CD4-positive, alpha-beta T cell treated with Interleukin-15 for 4 hours (primary cell): Measurements from ENCODE around the gene PLA2G12B.
"Not testable (repeated sequence)": the region's sequence is repeated elsewhere in the genome, so short reads cannot be mapped to it uniquely, and the experiment has no call there.

Experiments
- DNase-seq: peaks from one replicate; pipeline ENCODE4 v3.0.0-alpha.2; 2020; ENCODE audit warnings: low spot score

PLA2G12B gene, protein sequence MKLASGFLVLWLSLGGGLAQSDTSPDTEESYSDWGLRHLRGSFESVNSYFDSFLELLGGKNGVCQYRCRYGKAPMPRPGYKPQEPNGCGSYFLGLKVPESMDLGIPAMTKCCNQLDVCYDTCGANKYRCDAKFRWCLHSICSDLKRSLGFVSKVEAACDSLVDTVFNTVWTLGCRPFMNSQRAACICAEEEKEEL

DNA sequence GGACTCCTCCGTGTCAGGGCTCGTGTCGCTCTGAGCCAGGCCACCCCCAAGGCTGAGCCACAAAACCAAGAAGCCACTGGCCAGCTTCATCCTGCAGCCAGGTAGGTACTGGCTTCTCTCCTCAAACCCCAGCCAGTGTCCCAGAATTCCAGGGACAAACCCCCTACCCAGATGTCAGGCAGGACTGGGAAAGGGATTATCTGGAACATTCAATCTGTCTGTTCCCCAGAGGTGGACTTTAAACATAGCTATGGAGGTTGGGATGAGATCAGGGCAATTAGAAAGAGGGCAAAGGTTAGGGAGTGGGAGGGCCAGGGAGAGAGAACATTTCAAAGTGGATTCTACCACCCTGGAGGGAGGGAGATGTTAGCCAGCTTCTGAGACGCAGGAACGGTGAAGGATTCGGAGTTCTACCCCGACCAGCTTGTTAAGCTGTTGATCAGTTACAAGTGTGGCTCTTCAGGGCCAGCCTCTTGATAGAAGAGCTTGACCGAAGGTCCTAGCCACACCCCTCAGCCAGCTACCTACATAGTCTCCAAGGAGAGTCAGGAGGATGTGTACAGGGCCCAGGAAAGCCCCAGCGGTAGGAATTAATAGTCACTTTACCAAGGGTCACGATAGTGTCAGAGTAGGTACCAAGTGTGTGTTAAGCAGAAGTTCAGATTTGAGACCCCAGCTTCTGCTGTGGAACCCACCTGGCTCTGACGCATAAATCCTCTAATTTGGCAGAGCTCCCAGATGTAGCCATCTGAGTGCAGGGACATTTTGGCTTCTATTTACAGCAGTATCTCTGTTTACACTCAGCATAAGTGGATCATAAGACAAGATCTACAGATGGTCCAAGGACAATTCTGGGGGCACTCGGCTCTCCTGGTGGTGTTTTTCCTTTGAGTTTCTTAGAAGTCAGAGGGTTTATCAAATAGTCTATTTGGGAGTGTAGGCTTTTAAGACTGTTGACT lies at the start of gene PLA2G12B:
Gene PLA2G12B (minus strand): TSS at position 211 of the 959 bp plus-strand sequence. CDS start 121 bp downstream, at position 90.
- no peak for DNase-seq

DNA sequence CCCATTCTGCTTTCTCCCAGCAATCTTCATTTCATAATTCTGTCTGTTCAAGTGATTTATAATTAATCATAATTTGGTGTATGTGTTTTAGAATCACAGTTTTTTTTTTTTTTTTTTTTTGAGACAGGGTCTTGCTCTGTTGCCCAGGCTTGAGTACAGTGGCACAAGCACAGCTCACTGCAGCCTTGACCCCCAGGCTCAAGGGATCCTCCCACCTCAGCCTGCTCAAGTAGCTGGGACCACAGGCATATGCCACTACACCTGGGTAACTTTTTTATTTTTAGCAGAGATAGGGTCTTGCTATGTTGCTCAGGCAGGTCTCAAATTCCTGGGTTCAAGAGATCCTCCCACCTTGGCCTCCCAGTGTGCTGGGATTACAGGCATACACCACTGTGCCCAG lies 49.2 kb upstream of the PLA2G12B start:
- no peak for DNase-seq

DNA sequence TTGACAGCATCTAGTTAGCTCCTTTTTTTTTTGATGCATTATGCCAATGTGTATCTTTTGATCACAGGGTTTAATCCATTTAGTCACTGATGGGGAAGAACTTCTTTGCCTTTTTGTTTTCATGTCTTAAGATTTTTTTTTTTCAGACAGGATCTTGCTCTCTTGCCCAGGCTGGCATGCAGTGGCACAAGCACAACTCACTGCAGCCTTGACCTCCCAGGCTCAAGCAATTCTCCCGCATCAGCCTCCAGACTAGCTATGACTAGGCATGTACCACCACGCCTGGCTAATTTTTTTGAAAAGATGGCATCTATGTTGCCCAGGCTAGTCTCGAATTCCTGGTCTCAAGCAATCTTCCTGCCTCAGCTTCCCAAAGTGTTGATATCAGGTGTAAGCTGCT lies 46.4 kb upstream of the PLA2G12B start:
- no peak for DNase-seq

DNA sequence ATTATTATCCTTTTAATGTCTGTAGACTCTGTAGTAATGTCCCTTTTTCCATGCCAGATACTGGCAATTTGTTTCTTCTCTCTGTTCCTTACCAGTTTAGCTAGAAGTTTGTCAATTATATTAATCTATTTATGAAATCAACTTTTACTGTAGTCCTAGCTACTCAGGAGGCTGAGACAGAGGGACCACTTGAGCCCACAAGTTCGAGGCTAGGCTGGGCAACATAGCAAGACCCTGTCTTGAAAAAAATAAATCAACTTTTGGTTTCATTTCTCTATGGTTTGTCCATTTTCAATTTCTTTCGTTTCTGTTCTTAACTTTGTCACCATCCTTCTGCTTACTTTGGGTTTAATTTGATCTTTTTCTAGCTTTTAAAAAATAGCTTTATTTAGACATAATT lies 42.5 kb upstream of the PLA2G12B start:
- no peak for DNase-seq

DNA sequence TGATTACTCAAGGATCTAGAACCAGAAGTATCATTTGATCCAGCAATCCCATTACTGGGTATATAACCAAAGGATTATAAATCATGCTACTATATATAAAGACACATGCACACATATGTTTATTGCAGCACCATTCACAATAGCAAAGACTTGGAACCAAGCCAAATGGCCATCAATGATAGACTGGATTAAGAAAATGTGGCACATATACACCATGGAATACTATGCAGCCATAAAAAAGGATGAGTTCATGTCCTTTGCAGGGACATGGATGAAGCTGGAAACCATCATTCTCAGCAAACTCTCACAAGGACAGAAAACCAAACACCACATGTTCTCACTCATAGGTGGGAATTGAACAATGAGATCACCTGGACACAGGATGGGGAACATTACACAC lies 40.9 kb upstream of the PLA2G12B start:
- not testable (repeated sequence) for DNase-seq

DNA sequence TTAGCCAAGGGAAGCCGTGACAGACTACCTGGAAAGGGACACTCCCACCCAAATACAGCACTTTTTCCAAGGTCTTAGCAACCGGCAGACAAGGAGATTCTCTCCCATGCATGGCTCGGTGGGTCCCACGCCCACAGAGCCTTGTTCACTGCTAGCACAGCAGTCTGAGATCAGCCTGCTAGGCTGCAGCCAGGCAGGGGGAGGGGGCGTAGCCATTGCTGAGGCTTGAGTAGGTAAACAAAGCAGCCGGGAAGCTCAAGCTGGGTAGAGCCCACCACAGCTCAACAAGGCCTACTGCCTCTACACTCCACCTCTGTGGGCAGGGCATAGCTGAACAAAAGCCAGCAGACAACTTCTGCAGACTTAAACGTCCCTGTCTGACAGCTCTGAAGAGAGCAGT lies 35.2 kb upstream of the PLA2G12B start:
- DNase-seq = not testable (repeated sequence)

DNA sequence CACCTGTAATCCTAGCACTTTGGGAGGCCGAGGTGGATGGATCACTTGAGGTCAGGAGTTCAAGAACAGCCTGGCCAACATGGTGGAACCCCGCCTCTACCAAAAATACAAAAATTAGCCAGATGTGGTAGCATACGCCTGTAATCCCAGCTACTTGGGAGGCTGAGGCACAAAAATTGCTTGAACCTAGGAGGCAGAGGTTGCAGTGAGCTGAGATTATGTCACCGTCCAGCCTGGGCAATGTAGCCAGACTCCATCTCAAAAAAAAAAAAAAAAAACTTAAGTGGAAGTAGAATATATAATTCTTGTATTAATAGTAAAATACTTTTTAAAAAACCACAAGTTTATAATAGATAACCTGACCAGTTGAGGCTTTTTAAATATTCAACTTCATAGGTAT lies 30.0 kb upstream of the PLA2G12B start:
- DNase-seq = not testable (repeated sequence)

DNA sequence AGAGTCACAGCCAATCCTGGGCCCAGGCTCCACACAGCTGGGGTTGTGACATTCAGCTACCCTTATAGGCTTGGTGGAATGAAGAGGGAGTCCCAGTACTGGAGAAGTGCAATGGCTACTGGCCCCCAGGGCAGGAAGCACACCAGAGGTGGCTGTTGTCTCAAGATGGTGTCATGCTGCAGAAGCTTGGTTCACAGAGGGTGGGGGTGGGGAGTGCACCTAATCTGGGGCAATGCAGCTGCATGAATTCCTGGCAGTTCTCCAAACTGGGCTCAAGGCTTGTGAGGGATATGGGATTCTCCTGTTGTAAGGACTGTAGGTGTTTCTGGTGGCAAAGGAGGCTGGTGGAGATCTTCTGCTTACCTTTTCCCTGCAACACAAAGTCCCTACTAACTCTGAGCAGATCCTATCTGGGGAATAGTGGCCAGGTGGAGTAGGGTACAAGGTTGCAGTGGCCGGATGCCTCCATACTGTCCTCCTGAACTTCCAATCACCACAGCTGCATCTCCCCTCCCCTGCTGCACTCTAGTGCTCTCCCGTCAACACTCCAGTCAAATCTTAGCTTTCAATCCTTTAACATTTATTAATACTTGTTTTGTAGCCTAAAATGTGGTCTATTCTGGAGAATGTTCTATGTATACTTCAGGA lies 27.4 kb upstream of the PLA2G12B start:
- no peak for DNase-seq

DNA sequence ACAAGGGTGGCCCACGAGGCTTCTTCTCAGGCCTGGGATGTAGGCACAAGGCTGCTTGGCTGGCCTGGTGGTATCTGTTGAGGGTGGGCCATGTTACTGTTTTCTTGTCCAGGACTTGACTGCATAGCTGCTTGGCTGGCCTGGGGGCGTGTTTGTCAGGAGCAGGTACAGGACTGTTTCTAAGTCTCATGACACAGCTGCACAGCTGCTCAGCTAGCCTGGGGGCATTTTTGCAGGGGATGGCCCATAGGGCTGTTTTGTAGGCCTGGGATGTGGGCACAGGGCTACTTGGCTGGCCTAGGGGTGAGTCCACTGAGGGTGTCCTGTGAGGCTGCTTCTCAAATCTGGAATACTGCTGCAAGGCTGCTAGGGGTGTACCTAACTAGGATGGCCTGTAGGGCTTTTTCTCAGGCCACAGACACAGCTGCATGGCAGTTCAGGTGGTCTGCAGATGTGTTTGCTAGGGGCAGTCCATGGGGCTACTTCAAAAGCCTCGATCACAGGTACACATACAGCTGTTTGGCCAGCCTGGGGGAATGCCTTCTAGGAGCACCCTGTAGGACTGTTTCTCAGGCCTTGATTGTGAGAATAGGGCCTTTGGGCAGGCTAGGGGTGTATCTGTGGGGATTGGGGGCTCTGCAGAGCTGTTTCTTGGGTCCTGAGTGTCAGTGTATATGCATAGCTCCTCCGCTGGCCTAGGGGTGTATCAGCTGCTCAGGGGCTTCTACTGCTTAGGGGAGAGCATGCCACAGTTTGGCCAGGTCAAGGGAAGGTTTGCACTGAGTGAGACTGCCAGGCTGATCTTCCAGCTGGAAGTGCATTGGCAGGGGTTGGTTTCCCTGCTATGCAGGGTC lies 26.6 kb upstream of the PLA2G12B start:
- DNase-seq = no peak

DNA sequence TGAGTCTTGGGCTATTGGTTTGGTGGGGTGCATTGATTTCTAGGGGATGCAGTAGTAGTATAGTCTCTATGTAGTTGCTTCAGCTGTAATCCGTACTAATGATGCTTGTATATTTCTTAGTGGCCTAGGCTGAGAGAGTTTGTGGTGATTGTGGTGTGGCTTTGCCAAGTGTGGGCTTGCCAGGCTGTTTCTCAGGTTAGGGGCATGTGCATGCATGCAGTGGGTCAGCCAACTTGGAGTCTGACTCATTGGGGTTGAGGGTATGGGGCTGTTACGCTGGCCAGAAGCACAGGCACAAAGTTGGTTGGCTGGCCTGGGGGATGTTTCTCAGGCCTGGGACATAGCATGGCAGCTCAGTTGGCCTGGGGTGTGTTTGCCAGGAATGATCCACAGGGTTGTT lies 25.7 kb upstream of the PLA2G12B start:
- DNase-seq = no peak

DNA sequence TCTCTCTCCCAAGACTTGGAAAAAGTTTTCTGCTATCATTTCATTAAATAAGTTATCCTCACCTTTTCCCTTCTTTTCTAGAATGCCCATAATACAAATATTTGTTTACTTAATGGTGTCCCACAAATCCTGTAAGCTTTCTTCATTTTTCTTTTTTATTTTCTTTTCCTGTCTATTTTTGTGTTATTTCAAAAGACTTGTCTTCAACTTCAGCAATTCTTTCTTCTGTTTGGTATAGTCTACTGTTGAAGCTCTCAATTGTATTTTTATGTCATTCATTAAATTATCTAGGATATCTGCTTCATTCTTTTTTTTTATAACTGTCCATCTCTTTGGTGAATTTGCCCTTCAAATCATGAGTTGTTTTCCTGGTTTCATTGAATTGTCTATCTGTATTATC lies 25.1 kb upstream of the PLA2G12B start:
- DNase-seq = no peak

DNA sequence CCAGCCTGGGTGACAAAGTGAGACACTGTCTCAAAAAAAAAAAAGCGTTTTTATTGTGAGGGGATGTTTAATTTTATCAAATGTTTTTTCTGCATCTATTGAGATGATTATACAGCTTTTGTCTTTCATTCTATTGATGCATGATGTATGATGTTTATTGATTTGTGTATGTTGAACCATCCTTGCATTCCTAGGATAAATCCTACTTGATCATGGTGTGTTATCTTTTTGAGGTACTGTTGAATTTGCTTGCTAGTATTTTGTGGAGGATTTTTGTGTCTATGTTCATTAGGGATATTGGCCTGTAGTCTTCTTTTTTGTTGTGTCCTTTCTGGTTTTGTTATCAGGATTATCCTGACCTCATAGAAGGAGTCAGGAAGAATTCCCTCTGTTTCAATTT lies 22.3 kb upstream of the PLA2G12B start:
- DNase-seq = no peak

DNA sequence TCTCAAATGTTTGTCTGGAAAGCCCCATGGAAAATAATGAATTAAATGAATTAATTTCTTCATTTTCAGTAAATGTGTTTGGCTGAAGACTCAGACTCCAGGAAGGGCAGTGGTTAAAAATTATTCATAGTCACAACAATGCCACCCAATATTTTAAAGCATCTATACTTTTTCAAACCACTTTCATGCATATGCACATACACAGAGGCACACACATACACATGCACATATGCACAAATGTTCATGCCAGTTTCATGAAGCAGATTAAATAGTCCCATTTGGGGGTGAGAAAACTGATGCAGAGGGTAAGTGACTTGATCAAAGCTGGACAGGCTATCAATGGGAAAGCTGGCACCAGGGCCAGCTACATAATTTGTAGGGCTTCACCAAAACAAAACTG lies 1.4 kb upstream of the PLA2G12B start:
- no peak for DNase-seq

DNA sequence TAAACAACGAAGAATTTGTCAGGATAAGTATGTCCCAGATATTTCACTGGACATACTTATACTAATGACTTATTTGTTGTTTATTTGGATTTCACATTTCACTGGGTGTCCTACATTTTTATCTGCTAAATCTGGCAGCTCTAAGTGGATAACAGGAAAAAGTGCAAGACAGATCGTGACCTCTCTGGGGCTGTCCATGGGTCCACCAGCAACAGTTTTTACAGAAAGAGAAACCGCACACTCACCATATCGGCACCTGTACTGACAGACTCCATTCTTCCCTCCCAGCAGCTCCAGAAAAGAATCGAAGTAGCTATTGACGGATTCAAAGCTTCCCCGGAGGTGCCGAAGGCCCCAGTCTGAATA lies 393 bp downstream of the PLA2G12B start:
- no peak for DNase-seq

DNA sequence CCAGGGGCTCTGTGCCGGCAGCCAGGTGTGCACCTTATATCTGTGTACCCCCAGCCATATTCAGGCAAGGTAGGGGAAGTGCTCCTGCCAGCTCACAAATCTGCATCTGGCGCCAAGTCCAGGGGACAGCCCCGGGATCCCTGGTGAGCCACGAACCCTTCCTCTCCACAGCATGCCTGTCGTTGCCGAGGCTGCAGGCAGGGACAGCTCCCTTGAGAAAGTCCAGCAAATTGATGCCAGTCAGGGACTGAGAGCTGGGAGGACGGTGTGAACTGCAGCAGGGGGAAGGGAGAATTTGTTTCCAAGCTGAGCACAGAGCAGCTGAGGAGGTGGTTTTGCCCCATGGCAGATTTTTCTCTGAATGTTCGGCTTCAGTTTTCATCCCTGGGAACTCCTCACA lies 919 bp downstream of the PLA2G12B start:
- no peak for DNase-seq

DNA sequence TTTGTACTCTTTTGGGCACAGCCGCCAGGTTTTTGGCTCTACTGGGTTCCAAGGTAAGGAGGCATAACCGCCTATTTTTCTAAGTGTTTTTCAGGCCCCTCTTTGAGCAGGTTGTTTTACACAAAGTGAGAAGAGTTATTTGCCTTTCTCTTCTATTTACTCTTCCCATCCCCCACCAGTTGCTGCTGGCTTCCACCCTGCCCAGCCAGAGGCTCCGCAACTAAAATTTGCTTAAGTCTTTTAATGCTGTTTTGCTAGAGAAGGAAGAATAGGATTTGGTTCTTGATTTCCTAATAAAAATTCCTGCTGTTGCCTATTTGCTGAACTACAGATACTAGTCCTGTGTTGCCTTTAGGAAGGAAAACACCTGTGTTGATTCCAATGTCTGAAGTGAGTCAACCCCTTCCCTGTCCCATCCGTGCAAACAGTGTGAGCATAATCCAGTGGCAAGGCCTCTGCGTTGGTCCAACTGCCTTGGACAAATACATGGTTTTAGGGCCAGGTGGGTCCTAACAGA lies 1.9 kb downstream of the PLA2G12B start:
- no peak for DNase-seq

DNA sequence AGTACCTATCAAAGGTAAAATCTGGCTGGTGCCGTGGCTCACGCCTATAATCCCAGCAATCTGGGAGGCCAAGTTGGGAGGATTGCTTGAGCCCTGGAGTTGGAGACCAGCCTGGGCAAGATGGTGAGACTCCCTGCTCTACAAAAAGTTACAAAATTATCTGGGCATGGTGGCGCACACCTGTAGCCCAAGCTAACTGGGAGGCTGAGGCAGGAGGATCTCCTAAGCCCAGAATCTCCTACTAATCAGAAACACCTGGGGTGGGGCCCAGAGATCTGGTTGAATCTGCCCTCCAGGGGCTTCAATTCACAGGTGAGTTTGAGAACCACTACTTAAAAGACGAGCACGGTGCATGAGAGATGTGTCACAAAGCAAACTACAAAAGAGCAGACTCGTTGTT lies 2.4 kb downstream of the PLA2G12B start:
- no peak for DNase-seq

DNA sequence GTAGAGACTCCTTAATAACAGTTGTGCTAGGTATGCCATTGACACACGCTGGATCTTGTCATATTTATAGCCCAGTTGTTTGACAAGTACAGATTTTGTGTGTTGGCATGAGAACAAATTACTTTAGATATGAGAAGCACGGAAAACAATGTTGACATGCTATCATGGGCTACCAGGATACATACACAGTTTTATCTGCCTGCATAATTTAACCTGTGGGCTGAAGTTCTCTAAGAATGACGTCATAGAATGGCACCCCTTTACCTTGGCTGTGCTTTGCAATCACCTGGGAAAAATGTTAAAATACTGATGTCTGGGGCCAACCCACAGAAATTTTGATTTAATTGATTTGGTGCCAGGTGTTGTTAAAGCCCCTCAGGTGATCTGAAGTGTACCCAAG lies 2.8 kb downstream of the PLA2G12B start:
- DNase-seq = no peak

DNA sequence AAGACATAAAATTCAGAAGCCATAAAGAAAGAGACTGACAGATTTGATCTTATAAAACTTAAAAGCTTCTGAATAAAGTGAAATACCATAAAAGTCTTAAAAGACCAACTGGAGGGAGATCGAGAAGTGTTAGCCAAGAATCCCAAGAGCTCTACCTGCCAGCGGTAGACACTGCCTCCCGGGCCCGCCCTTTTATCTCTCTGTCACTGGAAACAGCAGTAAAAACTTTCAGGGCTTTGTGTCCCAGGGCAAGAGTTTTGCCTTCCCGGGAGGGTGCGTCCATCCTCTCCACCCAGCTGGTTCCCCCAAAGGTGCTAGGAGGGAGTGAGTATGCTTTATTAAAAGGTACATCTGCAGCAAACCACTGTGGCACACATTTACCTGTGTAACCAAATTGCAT lies 5.8 kb downstream of the PLA2G12B start:
- DNase-seq = no peak

DNA sequence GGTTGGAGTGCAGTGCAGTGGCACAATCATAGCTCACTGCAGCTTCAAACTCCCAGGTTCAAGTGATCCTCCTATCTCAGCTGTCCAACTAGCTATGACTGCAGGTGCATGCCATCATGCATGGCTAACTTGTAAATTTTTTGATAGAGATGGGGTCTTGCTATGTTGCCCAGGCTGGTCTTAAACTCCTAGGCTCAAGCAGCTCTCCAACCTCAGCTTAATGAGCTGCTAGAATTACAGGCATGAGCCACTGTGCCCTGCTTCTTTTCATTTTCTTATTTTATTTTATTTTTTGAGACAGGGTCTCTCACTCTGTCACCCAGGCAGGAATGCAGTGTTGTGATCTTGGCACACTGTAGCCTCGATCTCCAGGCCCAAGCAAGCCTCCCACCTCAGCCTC lies 7.6 kb downstream of the PLA2G12B start:
- no peak for DNase-seq

DNA sequence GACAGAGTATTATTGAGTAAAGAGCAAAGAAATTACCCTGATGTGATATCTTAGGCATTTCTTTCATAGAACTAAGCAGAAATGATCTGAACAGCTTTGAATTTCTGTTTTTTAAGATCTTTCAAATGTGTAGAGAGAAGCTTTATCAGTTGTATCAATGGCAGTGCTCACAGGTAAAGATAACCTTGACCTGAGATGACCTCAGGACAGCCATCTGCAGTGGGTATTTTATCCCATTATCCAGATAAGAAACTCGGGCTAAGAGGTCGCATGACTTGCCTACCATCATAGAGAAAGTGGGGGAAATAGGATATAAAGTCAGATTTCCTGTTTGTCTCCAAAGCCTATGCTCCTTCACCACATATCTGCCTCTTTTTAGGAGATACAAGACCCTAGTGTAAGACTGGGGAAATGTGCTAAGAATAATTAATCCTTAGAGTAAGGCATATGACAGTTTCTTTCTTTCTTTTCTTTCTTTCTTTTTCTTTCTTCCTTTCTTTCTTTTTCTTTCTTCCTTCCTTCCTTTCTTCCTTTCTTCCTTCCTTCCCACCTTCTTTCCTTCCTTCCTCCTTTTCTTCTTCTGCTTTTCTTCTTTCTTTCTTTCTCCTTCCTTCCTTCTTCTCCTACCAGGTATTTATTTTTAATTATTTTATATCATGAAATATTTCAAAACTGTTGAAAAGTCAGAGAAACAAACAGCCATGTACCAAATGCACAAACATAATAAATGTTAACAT lies 10.9 kb downstream of the PLA2G12B start:
- DNase-seq = no peak
